GM21367 (cell line): ENCODE data around the gene ALDOC.
"Not testable (repeated sequence)": the region's sequence is repeated elsewhere in the genome, so short reads cannot be mapped to it uniquely, and the experiment has no call there.

ENCODE experiments used
- ATAC-seq: cut with Tn5 transposase; IDR thresholded peaks from one replicate; pipeline ENCODE4 v1.9.1; 2021; ENCODE audit not compliant: unreplicated experiment

Gene ALDOC

GRCh38 chr17:28576758-28577465 is at the start of gene ALDOC:
Gene ALDOC, minus strand, starts transcription at chr17:28576895. Its CDS starts 1,363 bp downstream, at chr17:28575532.
- no peak for ATAC-seq

- no peak for ATAC-seq
Measured at GRCh38 chr17:28624148-28624547, 47.5 kb upstream of the ALDOC start.

- ATAC-seq, result no peak
Measured at GRCh38 chr17:28623696-28624095, 47.0 kb upstream of the ALDOC start.

- ATAC-seq, result no peak
Measured at GRCh38 chr17:28622186-28622585, 45.5 kb upstream of the ALDOC start.

- ATAC-seq, result no peak
Measured at GRCh38 chr17:28620010-28620409, 43.3 kb upstream of the ALDOC start.

- ATAC-seq, result no peak
Measured at GRCh38 chr17:28618464-28618863, 41.8 kb upstream of the ALDOC start.

GRCh38 chr17:28616281-28616680 is 39.6 kb upstream of the ALDOC start:
- no peak for ATAC-seq

- ATAC-seq, result no peak
Measured at GRCh38 chr17:28615260-28615940, 38.7 kb upstream of the ALDOC start.

GRCh38 chr17:28613931-28614381 is 37.3 kb upstream of the ALDOC start, which contains the start of gene RSKR:
Gene RSKR, minus strand, starts transcription at chr17:28614185. Its CDS starts 24 bp downstream, at chr17:28614161.
- no peak for ATAC-seq

GRCh38 chr17:28612936-28613872 is 36.5 kb upstream of the ALDOC start:
- ATAC-seq, result no peak

- ATAC-seq, result no peak
Measured at GRCh38 chr17:28612531-28612930, 35.8 kb upstream of the ALDOC start.

- no peak for ATAC-seq
Measured at GRCh38 chr17:28610376-28610775, 33.7 kb upstream of the ALDOC start.

GRCh38 chr17:28604031-28604430 is 27.3 kb upstream of the ALDOC start:
- ATAC-seq, result not testable (repeated sequence)

- ATAC-seq, result peak; percentile 36
Measured at GRCh38 chr17:28599311-28600184, 22.9 kb upstream of the ALDOC start.

- peak; percentile 80 for ATAC-seq
Measured at GRCh38 chr17:28598799-28599310, 22.2 kb upstream of the ALDOC start, which contains the start of gene SPAG5. Gene SPAG5, minus strand, starts transcription at chr17:28599025. Its CDS starts 79 bp downstream, at chr17:28598946.

- no peak for ATAC-seq
Measured at GRCh38 chr17:28598389-28598788, 21.7 kb upstream of the ALDOC start.

- ATAC-seq, result no peak
Measured at GRCh38 chr17:28597606-28598383, 21.1 kb upstream of the ALDOC start.

GRCh38 chr17:28592260-28592659 is 15.6 kb upstream of the ALDOC start:
- ATAC-seq, result no peak

- no peak for ATAC-seq
Measured at GRCh38 chr17:28585851-28586250, 9.2 kb upstream of the ALDOC start.
